Measurements from ENCODE around the gene PRR15. TPM values are rescaled to one million over a fixed set of nuclear protein-coding genes. Genes with fewer than 3 reads are reported as not detected.

PRR15 gene
- total and polyA plus RNA-seq, 2 experiments from 2014 or later: 4.3 to 4.9 TPM

DNA sequence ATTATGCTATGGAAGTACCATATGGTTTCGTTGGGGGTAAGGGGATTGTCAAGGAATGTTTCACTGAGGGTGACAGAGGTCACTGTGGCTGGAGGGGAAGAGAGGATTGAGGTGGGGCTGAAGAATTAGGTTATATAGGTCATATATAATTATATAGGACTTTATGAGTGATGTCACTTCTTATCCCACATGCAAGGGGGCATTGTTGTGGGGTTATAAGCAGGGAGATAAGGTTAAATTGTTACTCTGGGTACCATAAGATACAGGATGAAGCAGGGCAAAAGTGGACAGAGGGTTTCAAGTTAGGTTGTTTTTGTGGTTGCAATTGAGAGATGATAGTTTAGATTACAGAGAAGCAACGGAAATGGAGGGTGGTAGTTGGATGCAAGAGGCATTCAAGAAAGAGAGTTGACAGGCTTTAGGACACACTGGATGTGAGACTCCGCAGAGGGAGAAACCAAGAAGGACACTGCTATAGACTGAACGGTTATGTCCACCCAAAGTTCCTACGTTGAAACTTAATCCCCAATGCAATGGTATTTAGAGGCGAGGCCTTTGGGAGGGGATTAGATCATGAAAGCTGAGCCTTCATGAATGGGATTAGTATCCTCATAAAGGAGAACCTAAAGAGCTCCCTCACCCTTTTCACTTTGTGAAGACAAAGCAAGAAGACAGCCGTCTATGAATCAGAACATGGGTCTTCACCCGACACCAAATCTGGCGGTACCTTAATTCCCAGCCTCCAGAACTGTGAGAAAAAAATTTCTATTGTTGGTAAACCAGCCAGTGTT, 7.0 kb upstream of the PRR15 start:
- TF ChIP-seq, protein P1, sequence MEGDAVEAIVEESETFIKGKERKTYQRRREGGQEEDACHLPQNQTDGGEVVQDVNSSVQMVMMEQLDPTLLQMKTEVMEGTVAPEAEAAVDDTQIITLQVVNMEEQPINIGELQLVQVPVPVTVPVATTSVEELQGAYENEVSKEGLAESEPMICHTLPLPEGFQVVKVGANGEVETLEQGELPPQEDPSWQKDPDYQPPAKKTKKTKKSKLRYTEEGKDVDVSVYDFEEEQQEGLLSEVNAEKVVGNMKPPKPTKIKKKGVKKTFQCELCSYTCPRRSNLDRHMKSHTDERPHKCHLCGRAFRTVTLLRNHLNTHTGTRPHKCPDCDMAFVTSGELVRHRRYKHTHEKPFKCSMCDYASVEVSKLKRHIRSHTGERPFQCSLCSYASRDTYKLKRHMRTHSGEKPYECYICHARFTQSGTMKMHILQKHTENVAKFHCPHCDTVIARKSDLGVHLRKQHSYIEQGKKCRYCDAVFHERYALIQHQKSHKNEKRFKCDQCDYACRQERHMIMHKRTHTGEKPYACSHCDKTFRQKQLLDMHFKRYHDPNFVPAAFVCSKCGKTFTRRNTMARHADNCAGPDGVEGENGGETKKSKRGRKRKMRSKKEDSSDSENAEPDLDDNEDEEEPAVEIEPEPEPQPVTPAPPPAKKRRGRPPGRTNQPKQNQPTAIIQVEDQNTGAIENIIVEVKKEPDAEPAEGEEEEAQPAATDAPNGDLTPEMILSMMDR (IDR thresholded peaks at IDR 0.05; ENCODE audit: low read depth, low read length): no peak
- H3K4me3 ChIP-seq: no peak overlapping the region
- no peak overlapping the region for H3K27ac ChIP-seq
- H3K4me1 ChIP-seq (ENCODE audit: low read depth): peaks cover 8% of the 10 kb centered on the region
- H3K27me3 ChIP-seq: peaks cover 4% of the 10 kb centered on the region
- H3K36me3 ChIP-seq: no peaks in the 10 kb centered on the region
- H3K9me3 ChIP-seq (ENCODE audit: low read depth): no peaks in the 10 kb centered on the region
- DNase-seq (ENCODE audit: low read depth in 1 of 2, low spot score in 1 of 2): no peak

GRCh38 chr7:29557954-29558353, 5.7 kb upstream of the PRR15 start:
- peaks cover 14% of the 10 kb centered on the region for H3K27me3 ChIP-seq
- H3K9me3 ChIP-seq (ENCODE audit: low read depth): no peaks in the 10 kb centered on the region
- no peak overlapping the region for H3K27ac ChIP-seq
- DNase-seq (ENCODE audit: low read depth in 1 of 2, low spot score in 1 of 2): peak; percentile 25 to 34
- no peaks in the 10 kb centered on the region for H3K36me3 ChIP-seq
- H3K4me3 ChIP-seq: no peak overlapping the region
- H3K4me1 ChIP-seq (ENCODE audit: low read depth): peaks cover 8% of the 10 kb centered on the region
- TF ChIP-seq, protein P1 (IDR thresholded peaks at IDR 0.05; ENCODE audit: low read depth, low read length): no peak

- no peaks in the 10 kb centered on the region for H3K36me3 ChIP-seq
- no peak overlapping the region for H3K4me3 ChIP-seq
- H3K4me1 ChIP-seq (ENCODE audit: low read depth): peaks cover 8% of the 10 kb centered on the region
- DNase-seq (ENCODE audit: low read depth in 1 of 2, low spot score in 1 of 2): no peak
- no peaks in the 10 kb centered on the region for H3K9me3 ChIP-seq (ENCODE audit: low read depth)
- no peak overlapping the region for H3K27ac ChIP-seq
- TF ChIP-seq, protein P1 (IDR thresholded peaks at IDR 0.05; ENCODE audit: low read depth, low read length): no peak
- peaks cover 42% of the 10 kb centered on the region for H3K27me3 ChIP-seq
Measured at GRCh38 chr7:29561271-29561670, 2.4 kb upstream of the PRR15 start.

- Histone ChIP-seq H3K4me3 (no peak overlapping the region), H3K27me3 (peaks cover 52% of the 10 kb centered on the region), H3K36me3 (no peaks in the 10 kb centered on the region), H3K4me1 (ENCODE audit: low read depth) (peaks cover 8% of the 10 kb centered on the region), H3K27ac (no peak overlapping the region), H3K9me3 (ENCODE audit: low read depth) (no peaks in the 10 kb centered on the region)
- no peak for DNase-seq (ENCODE audit: low read depth in 1 of 2, low spot score in 1 of 2)
- TF ChIP-seq, protein P1 (IDR thresholded peaks at IDR 0.05; ENCODE audit: low read depth, low read length): no peak
Measured at GRCh38 chr7:29562307-29562706, 1.3 kb upstream of the PRR15 start.

DNA sequence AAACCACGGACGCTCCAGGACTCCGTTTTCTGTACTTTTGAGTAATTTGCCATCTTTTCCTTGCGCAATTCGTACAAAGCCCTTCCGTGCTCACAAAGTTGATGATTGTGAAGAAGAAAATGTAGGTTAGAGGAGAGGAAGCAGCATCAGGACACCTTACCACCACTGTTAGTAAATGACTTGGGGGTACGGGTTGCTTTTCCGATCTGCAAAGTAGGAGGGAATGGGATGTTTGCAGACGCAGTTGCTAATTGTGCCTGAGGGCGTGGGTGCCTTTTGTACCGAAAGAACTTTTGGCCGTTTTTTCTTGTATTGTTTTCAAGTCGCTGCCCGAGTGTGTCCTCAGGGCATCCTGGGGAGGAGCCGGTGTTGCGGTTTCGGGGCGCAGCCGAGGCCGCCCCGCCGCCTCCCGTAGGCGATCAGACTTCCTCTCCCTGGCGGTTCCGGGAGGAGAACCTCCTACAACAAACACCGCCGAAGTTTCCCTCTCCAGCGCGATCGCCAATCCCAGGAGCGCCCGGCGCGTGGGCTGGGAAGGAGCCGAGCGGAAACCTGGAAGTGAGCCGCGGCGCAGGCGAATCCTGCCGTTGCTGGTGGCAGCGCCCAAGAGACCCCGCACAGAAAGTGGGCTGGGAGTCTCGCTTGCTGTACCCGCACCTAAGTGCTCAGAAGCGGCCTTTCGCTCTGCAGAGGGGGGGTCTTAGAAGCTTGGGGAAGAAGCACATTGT, 1.0 kb downstream of the PRR15 start:
- H3K27me3 ChIP-seq: peaks cover 72% of the 10 kb centered on the region
- no peaks in the 10 kb centered on the region for H3K36me3 ChIP-seq

More for the DNA sequence above, 1.0 kb downstream of the PRR15 start:
- Histone ChIP-seq H3K4me1 (ENCODE audit: low read depth) (no peaks in the 10 kb centered on the region), H3K4me3 (peak overlapping the region; percentile 54), H3K27ac (no peak overlapping the region), H3K9me3 (ENCODE audit: low read depth) (no peaks in the 10 kb centered on the region)
- peak; percentile 65 to 78 for DNase-seq (ENCODE audit: low read depth in 1 of 2, low spot score in 1 of 2)
- TF ChIP-seq, protein P1 (IDR thresholded peaks at IDR 0.05; ENCODE audit: low read depth, low read length): no peak

Measured in cardiac muscle cell (in vitro differentiated cells and primary cell).